NCI-H2227 (cell line): Measurements from ENCODE around the gene STK38.

Experiments
- DNase-seq: peaks from one replicate; lab custom pipeline; 2025; ENCODE audit not compliant: unreplicated experiment; lab: John Stamatoyannopoulos, UW

The STK38 gene

DNA sequence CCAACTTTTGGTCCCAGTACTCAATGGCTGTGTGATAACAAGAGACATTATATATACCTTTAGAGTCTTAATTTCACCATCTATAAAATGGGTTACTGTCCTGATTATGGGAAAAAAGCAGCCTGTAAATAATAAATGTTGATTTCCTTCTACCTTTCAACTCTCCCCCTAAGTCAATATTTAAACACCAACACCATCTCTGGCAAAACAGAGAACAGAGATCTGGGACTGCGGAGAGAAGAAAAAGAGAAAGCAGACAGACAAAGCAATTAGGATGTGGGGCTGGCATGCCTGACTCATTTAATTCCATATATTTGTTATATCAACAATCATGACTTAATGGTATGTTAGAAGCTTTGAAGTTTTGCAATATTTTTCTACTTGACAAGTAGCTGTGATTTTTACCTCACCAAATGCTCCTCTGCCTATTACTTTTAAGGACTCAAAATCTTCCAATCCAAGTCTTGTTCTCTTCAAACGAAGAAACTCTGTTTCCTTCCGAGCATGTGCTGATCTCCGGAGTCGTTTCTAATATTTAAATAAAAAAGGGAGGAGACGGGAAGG lies 23.3 kb downstream of the STK38 start:
- DNase-seq, result no peak

DNA sequence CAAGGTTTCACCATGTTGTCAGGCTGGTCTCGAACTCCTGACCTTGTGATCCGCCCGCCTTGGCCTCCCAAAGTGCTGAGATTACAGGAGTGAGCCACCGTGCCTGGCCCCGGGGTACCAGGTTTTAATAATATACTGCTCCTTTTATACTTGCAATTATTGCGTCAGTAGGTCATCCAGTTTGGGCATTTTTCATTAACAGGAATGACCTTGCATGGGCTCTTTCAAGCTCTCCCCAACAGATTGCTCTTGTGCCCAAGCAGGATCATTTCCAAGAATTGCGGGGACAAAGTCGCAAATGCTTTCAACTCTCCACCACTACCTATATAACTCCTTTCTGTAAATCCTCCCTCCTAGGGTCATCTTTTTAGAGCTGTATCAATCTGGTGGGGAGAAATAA lies 23.8 kb downstream of the STK38 start:
- DNase-seq, result no peak

DNA sequence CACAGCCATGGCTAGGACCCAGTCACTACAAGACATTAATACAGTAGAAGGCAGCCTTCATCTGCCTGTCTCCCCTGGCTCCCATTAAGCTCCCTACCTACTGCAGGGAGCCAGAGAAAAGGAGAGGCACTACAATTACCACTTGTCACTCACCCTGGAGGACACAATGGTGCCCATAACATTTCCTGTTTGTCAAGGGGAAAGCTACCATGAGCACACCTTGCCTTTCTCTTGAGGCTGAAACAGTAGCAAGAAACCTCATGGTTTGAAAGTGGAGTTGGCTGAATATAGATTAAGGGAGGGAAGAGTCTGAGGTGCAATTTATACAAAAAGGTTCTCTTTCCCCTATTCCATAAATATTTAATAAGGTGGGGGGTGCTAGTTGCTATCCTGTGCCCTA lies 27.9 kb downstream of the STK38 start:
- peak; percentile 16 for DNase-seq

DNA sequence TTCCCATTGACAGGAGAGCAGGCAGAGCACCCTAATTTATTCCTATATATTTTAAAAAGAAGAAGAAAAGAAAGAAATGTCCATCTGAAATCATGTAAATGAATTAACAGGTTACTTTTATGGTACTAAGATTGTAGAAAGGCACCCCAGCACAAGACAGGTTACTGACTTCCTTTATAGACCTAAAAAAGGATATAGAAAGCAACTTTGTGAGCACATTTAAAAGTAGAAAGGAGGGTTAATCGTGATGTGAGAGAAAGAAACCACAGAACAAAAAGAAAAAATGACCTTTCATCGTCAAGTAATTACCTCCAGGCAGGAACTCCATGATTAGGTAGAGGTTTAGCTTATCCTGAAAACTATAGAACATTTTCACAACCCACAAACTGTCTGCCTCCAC lies 29.9 kb downstream of the STK38 start:
- no peak for DNase-seq

DNA sequence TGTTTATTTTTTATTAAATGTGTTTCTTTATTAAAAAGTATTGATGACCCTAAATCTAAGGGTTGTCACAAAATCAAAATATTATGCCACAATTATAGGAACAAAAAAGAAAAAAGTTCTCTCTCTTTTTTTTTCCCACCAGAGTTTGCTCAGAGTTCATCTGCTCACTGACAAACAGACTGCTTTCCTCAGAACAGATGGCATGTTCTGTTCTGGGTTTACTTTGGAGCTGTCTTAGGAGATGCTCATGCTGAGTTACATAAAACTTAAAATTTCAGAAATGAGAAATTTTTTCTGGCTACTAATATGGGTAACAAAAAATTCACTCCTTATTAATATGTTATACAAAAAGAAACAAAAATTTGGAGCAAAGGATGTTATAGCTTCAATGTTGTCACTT lies 30.3 kb downstream of the STK38 start:
- no peak for DNase-seq

DNA sequence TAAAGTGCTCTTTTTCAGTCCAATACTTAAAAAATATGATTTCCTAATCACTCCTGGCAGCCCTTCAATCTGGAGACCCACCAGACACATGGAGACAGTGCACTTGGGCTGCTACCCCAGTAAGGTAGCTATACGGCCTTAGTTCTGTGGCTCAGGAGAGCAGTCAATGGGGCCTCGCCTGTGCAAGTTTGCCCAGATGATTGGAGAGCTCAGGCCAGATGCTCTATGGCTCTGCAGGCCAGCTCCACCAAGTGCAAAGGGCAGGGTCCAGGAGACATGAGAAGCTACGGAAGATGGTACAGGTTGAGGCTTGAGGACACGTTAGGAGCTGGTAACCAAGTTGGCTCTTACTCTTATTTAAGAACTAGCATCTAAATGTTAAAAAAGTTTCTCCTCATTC lies 30.7 kb downstream of the STK38 start:
- DNase-seq, result no peak

DNA sequence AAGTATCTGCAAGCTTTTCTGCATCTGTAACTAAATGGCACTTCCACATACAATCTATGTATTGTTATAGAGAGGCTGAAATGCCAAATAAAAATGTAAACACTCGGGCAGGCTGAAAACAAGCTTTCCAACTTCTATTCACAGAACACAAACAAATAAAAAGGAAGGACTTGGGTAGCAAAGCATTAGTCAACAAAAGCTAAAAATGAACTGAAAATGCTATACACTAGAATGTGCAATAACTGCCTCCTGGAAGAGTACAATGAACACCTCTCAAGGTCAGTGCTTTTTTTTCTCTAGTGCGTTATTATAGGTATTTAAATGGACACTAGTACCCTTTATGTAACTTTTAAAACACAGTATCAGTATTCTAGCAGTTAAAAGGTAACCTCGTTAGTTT lies 31.4 kb downstream of the STK38 start:
- no peak for DNase-seq

DNA sequence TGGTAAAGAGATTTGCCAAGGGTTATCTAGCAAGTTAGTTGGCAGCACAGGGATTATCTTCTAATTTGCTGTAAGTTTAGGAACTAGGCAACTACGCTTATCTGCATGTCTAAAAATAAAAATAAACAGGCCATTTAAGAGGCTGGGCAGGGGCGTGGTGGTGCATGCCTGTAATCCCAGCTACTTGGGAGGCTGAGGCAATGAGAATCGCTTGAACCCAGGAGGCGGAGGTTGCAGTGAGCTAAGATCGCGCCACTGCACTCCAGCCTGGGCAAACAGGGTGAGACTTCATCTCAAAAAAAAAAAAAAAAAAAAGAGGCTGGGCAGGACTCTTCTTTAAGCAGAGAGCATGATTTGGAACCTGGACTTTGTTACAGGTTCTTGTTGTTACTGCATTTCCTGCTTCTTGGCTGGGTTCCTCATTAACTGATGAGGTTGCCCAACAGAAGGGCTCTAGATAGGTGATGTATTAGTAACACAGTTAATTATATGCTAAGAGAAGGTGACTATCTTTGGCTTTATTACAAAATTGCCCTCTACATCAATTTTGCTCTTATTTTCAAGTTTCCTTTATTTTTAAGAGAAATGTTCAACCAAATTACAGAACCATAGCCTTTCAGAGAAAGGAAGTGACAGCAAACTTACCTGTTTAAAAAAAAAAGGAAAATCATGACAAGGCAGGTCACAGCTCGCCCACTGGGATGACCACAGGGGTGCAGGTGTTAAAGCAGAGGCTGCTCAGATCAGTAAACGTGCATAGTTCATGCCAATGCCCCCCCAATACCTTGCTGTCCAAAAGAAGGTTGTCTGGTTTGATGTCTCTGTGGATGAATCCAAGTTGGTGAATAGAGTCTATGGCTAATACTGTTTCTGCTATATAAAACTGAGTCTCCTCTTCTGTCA lies 32.5 kb downstream of the STK38 start:
- DNase-seq, result no peak

DNA sequence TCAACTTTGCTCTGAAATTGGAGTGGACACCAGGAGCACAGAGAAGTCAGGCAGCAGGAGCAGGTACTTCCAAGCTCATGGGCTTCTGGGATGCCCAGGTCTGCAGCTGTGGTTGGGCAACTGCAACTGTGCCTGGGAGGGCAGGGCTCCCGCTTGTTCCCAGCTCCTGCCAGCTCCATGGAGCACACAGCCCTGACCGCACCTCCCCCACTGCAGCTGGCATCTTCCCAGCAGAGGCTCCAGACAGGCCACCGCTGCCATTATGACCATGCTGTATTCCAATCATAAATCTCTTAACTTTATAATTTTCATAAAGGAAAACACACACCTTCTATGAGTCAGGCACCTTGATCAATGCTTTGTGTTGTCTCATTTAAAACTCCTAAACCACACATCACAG lies 36.9 kb downstream of the STK38 start:
- DNase-seq, result no peak

DNA sequence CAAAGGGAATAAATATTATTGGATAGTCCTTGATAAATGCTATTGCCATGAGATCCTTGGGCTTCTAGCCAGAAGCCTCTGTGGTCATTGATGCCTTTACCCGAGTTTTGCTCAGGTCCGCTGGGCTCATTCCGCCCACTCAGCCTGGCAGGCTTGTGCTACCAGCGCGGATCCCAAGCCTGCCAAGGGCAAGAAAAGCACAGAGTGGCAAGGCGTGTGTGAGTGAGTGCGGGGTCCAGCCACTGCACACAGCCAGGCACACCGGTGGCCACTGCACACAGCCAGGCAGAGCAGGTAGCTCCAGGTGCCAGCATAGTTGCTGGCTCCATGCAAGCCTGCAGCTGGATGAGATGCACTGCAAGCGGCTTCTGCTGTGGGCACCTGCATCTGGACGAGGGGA lies 38.7 kb downstream of the STK38 start:
- no peak for DNase-seq

DNA sequence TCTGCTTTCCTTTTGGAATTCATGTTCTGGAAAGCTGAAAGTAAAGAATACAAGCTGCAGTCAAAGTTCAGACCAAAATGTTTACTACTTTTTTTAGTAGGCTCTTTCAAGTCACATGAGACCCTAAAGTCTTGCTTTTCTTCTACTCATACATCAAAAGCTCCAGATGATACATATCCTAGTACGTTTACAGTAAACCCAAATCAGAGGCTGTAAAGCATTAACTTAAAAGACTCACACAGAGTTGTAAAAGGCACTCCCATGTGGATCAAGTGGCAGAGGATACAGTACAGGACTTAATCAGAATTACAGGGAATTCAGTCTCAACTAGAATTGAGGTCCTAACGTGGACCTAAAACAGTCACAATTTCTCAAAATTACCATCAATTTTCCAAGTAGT lies 40.7 kb downstream of the STK38 start:
- no peak for DNase-seq

DNA sequence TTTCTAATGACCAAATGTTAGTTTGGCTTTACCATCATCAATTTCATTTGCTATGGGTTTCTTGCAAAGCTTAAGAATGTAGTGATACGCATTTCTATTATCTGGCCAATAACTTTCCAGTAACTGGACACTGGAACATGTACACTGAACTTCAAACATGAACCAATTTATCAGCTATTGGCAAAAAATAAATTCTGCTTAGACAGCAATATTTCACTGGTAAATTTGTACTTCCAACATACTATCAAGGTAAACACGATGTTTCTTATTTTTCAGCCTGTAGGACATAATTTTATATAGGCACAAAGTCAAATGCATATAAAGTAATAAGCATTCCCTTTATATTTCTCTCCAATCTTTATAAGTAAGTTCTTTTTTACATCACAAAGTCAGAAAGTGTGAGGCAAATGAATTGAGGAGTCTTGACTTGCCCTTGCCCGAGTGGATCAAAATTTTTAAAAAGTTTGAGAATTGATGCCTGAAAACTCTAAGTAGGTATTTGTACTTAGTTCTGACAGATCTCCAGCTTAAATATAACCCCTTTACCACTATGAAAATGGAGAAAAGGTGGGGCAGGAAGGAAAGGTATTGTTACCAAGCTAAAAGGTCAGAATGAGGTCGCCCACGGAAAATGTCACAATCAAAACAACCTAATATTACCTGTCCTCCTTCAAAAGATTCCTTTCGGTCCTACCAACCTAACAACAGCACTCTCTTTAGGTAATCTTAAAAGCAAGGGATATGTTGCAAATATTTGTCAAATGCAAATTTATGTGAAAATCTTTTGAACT lies 41.3 kb downstream of the STK38 start:
- DNase-seq, result no peak

DNA sequence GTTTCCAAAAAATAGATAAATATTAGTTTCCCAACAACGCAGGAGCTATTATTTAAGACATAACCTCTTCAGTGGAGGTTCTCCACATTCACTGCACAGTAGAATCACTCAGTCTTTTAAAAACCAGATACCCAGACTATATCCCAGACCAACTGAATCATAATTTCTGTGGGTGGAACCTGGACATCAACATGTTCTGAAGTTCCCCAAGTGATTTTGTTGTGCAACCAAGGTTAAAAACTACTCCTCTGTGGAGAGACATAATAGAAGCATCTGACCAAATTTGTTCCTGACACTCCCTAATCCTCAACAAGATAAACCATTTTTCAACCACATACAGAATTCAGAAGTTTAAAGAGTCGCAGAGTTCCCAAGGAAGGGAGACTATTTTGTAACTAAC lies 42.3 kb downstream of the STK38 start:
- no peak for DNase-seq

DNA sequence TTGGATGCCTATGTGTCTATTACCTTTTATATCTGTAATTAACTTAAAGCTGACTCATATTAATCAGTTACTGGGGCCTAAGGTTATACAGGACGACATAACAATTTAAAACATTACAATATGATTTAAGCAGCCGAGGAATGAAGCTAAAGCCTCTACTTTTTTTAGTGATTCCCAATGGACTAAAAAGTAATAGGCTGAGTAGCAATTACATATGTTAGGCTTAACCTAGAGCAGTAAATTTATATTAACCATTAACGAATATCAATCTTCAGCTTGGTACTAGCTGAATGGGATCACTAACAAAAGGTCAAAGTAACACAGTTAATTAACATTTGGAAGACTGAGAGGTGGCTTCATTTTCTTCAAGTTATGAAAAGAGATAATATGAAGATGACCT lies 43.1 kb downstream of the STK38 start:
- DNase-seq, result no peak

DNA sequence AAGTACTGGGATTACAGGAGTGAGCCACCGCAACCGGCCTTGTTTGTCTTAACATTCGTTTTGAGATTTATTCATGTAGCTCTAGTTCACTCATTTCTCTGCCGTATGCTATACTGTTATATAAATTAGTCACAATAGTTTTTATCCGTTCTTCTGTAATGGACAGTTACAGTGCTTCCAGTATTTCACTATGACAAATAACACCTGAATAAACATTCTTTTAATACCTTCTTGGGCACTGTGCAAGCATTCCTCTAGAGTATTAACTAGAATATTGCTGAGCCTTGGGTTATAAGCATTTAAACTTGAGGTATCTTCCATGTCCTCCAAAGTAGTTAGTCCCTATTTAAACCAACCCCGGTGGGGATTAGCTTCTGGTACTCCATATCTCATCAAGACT lies 45.6 kb downstream of the STK38 start:
- no peak for DNase-seq

DNA sequence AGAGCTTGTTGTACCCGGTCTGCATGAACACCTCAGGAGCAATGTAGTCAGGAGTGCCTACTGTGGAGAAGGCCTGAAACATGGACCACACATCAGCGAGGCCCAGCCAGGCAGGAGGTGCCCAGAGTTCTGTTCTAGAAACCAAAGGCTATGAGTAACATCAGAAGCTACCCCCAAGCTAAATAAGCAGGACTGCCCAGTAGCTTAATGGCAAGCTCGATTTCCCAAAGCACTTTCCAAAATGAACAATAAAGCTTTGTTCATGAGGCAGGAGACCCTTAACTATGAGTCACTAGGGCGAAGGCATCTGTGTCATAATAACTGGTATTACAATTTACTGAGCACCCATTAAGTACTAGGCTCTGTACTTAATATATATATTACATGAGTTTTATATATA lies 47.4 kb downstream of the STK38 start:
- DNase-seq, result no peak

DNA sequence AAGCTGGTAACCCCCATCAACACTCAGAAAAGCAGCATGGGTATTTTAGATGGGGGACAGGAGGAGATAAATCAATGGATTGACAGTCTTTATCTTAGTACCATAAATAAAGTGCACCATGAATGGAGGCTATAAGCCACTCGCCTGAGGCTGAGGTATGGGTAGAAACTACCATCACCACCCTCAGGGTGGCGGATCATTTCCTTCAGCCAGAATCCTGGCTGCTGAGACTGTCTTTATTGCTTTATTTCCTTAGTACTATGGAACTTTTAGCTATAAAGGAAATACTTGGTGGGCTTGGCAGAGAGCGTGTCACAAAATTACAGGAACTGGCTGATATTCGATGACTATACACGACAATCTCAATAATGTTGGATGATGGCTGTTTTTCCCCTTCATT lies 52.2 kb downstream of the STK38 start:
- DNase-seq, result no peak

DNA sequence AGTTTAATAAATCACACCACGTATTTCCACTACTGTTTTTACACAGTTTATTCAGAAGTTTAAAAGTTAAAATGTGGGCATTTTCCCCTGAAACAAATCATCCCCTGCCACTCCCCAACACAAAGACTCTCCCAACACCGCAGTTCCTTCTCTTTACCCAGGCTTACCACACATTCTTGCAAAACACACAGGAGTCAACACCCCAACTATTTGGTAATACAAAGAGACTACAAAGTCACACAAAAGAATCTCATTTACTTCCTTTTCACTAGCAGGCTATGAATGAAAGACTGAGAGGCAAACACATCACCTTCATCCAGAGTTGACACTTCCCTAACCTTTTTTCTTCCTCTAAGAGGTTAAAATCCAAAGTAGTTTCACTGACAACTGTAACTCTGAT lies 53.4 kb downstream of the STK38 start:
- no peak for DNase-seq

DNA sequence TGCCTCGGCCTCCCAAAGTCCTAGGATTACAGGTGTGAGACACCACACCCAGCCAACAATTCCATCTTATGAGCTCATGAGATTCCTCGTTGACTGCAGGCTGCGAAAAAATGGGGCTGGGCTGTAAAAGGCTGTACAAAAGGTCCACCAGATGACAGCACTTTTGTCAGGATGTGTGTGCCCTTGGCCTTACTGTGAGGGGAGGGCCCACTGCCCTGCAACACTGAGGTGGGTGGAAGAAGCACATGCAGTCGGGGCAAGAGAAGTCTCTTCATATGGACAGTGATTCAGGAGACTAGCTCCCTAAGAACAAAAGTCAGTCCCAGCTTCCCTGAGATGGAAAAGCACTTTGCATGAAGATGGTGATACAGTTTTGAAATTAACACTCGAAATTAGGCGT lies 54.0 kb downstream of the STK38 start:
- no peak for DNase-seq

DNA sequence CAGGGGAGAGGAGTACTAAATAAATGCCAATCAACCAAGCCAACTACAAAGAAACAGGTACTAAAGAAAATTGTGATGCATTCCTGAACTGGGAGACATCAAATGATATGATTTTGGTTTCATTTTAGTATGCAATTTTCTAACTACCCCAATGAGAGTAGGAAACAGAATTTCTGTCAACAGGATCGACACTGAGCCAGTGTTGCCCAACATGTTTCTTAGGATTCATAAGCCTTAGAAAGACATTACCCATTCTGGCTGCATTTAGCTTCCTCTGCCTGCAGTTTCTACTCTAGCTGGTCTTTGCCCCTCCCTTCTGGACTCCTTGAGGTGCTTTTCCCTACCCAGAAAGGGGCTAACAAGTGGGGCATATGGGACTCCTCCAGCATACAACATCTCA lies 54.7 kb downstream of the STK38 start:
- no peak for DNase-seq

DNA sequence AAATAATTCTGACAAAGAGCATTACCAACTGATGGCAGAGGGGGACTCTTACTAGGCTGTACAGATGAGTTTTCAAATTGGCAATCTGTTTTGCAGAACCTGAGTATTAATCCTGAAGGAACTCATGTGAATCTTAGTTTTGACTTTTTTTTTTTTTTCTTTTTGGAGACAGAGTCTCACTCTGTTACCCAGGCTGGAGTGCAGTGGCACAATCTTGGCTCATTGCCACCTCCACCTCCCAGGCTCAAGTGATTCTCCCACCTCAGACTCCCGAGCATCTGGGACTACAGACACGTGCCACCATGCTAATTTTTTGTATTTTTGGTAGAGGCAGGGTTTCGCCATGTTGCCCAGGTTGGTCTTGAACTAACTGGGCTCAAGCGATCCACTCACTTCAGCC lies 55.2 kb downstream of the STK38 start:
- DNase-seq, result no peak

DNA sequence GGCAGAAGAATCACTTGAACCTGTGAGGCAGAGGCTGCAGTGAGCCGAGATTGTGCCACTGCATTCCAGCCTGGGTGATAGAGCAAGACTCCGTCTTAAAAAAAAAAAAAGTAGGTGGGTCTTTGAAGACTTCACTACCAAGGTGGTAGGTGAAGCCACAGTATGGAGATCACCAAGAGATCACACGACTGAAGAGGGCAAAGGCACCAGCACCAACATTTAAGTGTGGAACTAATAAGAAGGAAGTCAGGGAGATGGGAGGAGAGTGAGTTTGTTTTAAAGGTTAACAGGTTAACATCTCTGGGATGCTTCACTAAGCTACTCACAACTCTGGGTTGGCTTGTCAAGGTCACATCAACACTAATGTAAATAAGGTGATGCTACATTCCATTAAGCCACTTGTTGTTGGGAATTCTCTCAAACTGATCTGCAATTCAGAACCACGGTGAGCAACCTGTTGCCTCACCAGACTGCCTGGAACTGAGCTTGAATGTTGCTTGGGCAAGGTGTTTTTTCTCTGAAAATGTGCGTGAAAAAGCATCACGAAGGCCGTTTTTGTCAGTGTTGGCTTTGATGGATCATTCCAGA lies 55.8 kb downstream of the STK38 start:
- no peak for DNase-seq
